ENCODE data around the gene HSPA12A.

HSPA12A gene, protein sequence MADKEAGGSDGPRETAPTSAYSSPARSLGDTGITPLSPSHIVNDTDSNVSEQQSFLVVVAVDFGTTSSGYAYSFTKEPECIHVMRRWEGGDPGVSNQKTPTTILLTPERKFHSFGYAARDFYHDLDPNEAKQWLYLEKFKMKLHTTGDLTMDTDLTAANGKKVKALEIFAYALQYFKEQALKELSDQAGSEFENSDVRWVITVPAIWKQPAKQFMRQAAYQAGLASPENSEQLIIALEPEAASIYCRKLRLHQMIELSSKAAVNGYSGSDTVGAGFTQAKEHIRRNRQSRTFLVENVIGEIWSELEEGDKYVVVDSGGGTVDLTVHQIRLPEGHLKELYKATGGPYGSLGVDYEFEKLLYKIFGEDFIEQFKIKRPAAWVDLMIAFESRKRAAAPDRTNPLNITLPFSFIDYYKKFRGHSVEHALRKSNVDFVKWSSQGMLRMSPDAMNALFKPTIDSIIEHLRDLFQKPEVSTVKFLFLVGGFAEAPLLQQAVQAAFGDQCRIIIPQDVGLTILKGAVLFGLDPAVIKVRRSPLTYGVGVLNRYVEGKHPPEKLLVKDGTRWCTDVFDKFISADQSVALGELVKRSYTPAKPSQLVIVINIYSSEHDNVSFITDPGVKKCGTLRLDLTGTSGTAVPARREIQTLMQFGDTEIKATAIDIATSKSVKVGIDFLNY

DNA sequence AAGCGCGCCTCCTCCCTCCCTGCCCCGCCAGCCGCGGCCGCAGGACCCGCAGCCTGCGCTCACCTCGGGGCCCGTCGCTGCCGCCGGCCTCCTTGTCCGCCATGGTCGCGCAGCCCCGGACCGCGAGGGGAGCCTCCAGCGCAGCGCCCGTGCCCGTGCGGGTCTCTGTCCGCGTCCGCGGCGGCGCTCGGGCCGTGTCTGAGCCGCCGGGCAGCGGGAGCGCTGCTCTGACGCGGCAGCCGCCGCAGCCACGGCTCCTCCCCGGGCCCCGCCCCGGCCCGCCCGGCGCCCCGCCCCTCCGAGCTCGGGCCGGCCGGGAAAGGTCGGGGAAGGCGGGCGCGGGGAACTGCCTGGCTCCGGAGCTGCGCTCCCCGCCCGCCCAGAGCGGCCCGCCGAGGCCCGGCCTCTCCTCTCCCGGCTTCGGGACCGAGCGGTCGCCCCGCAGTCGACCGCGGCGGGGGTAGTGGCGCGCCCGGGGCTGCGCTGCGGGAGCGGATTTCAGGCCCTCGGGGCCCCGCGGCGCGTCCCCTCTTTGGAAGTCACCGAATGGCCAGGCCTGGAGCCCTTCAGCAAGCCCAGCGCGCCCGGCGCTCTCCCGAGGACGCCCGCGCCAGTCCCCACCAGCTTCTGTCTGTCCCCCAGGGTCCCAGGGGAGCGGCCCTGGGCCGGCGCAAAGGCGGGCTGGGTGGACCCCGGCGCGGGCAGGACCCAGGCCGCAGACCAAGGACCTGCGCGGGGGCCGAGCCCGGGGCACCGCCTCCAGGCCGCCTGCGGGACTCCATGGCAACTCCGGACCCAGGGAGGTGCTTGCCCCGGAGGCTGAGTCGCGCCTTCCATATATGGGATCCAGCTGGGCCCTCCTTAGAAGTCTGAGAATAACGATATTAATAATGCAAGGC is at the start of gene HSPA12A:
Gene HSPA12A, minus strand, starts transcription at position 200 of the 899 bp plus-strand sequence. Its CDS starts 97 bp downstream, at position 103.
- DNase-seq (ENCODE audit: low read depth in 2 of 2, low spot score in 1 of 2): no peak

DNA sequence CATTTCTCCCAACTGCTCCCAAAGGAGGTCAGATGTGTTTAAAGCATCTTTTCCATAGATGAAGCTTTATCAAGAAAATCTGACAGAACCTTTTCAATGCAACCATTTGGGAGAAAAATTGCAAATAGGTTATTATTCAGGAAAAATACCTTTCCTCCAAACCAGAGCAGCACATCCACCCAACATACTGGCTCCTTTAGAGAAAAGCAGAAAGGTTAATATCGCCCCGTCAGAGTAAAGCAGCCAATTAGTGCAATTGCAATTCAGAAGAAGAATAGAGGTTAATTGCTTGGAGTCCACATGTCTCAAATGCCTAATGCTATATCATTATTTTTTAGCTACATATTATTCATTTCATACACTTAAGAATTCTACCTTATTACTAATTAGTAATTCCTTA is 48.9 kb upstream of the HSPA12A start:
- DNase-seq (ENCODE audit: low read depth in 2 of 2, low spot score in 1 of 2): no peak

DNA sequence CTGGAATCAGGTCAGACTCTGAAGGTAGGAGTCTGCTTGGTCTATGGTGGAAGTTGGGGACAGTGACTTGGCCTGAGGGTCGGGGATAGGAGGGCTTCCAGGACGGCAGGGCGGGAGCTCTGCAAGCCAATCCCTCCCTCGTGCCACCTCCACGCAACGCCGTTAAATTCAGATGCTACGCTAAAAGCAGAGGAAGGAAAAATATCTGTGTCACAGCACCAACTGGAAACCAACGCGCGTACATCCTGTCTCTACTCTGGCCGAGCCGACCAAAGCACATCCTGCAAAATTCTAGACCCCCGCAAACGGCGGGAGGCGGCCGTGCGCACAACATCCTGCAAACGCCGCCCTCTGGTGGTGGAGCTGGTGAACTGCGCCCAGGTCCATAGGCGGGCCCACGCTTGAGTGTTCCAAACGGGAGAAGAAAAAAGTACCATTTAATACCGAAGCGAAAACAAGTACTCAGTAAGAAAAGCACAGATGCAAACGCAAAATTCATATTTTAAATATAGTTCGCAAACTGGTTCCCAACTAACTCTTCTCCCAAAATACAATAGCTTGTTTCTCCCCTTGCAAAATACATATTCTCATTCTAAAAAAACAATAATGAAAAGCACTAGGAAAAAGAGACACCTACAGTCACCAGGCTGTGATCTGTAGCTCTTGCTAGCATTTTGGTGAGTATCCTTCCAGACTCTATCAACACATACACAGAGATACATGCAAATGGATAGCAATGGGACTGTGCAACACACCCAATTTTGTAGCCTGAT is 45.7 kb upstream of the HSPA12A start:
- DNase-seq (ENCODE audit: low read depth in 2 of 2, low spot score in 1 of 2): peak; percentile 50 to 55

DNA sequence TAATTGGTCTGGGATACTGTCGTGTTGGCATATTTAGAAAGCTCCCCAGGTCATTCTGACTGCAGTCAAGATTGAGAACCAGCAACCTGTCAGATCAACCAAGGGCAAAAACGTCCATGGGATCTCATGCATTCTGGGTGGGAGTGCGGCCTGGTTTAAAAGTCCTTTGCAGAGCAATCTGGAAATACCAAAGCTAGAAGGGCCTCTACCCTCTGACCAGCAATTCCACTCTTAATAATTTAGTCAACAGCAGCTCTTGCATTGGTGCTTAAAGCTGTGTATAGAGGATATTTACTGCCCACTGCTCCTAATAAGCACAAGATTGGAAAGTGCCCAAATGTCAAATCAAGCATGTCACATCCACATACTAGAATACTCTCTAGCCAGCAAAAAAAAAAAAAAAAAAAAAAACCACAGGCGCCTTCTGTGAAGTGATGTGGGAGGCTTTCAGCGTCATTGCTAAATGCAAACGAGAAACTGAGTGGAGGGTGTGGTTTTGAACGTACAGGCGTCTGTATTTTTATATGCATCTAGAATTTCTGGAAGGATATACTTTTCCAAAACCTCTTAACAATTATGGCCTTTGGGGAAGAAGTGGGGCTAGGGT is 44.8 kb upstream of the HSPA12A start:
- DNase-seq (ENCODE audit: low read depth in 2 of 2, low spot score in 1 of 2): no peak

DNA sequence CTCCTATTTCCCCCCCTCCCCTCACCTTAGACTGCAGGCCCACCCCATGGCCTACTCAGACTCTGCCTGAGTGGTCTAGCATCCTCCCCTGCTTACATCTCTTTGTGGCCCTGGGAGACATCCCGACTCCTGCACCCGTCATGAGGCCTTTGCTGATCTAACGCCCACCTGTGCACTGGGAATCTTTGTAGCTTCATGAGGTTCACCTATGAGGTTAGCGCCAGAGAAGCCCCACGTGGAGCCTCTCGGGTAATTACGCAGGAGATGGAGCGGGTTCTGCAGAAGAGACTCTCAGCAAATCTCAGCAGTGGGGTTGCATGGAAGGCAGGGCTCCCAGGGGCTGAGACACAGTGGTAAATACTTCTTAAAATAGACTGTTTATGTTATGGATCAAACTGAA is 43.5 kb upstream of the HSPA12A start:
- DNase-seq (ENCODE audit: low read depth in 2 of 2, low spot score in 1 of 2): no peak

DNA sequence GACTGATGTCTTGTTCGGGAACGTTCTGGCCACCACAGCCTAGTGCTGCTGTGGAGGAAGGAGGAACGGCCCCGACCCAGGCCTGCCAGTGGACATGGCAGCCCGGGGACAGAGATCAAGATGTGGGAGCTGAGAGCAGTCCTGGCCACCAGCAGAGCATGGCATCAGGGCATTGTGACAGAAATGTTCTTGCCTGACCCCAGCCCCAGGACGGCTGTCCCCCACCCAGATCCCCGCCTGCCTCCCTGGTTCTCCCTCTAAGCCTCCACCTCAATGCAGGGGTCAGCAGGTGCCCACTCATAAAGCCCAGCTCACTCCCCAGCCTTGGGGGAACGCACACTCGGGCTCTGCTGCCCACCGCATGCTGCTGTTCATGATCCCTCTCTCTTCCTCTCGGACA is 42.9 kb upstream of the HSPA12A start:
- DNase-seq (ENCODE audit: low read depth in 2 of 2, low spot score in 1 of 2): no peak

DNA sequence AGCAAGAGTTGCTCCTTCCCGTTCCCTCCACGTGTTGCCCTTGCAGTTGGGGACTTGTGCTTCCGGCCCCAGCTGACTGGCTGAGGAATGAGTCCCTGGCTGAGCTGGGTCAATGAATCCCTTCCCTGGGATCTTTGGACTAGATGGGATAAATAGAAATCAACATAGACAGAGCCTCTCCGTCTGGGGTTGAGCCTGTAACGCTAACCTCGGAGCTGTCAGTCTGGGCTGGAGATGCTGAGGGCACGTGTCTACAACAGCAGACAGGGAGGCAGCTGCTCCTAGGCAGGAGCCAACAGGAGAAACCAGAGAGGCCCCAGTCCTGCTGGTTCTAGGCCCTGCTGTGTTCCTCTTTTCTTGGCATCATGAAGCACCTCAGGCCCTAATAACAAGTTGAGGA is 42.3 kb upstream of the HSPA12A start:
- DNase-seq (ENCODE audit: low read depth in 2 of 2, low spot score in 1 of 2): no peak

DNA sequence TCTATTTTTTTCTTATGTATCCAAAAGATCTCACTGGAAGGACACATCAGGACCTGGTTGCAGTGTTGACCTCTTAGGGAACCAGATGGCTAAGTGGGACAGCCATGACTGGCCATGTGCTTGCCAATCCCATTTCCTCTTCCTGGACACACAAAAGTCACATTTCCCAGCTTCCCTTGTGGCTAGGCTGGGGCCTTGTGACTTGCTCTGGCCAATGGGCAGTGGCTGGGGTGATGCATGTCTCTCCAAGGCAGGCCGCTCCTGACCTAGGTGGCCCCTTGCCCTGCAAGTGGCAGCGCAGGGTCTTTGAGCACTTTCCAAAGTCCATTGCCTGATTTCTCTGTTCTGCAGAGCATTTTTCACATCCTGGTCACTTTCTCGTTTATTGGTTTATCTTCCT is 41.7 kb upstream of the HSPA12A start:
- DNase-seq (ENCODE audit: low read depth in 2 of 2, low spot score in 1 of 2): no peak

DNA sequence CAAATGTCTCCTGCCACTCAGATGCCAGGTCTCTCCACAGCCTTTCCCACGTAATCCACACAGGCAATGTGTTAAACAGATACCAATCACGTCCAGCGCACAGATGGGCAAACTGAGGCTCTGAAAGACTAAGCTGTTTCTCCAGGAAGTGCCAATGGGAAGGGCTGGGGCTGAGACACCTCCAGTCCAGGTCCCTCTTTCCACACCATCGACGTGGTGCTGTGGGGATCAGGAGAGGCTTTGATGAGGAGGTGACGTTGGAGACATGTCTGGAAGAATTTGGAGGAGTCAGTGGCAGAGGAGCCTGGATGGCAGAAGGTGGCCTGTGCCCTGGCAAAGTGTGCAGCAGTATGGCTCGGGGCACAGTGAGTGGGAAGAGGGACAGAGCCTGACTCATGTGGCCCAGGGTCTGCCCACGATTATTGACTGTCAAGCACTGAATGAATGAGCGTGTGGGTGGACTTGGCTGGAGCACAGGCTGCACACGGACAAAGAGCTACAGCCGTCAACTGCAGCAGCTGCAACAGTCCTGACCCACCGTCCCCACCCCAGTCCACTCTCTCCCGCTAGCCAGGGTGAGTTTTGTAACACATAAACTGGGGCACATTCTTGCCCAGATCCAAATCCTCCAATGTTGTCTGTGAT is 40.8 kb upstream of the HSPA12A start:
- no peak for DNase-seq (ENCODE audit: low read depth in 2 of 2, low spot score in 1 of 2)

DNA sequence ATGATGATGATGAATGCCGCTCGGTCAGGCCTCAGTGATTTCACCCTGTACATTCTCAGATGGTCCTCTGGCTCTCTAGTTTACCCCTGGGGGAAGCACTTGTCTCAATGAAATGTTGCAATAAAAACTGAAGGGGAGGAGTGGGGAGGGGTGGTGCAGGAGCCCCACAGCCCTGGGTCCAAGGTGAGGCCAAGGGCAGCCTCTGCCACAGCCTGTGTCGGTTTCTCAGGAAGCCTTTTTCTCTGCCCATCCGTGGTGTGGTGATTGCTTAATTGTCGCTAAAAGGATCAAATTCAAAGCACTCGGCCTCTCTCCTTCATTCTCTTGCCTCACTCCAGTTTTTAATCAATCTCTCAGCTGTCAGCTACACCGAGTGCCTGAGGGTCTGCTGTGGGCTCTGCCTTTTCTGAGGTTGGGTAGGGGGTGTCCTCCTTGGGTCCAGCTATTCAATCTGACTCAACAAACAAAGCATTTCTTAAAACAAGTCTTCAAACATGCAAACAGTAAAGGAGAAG is 39.1 kb upstream of the HSPA12A start:
- no peak for DNase-seq (ENCODE audit: low read depth in 2 of 2, low spot score in 1 of 2)

DNA sequence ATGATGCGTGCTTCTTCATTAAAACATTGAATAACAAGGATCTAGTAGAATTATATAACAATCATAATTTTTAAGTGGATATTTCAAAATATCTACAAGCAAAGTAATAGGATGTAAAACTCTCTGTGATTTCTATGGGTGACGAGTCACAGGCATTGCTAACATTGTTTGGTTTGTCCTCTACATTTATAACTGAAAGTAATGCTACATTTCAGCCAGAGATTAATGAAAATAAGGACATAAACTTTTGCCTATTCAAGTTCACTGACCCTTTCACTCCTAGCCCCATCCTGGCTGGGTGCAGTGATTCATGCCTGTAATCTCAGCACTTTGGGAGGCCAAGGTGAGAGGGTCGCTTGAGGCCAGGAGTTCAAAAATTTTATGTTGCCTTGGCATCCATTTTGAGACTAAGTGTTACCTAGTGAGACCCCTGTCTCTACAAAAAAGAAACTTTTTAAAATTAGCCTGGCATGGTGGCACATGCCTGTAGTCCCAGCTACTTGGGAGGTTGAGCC is 38.4 kb upstream of the HSPA12A start:
- no peak for DNase-seq (ENCODE audit: low read depth in 2 of 2, low spot score in 1 of 2)

DNA sequence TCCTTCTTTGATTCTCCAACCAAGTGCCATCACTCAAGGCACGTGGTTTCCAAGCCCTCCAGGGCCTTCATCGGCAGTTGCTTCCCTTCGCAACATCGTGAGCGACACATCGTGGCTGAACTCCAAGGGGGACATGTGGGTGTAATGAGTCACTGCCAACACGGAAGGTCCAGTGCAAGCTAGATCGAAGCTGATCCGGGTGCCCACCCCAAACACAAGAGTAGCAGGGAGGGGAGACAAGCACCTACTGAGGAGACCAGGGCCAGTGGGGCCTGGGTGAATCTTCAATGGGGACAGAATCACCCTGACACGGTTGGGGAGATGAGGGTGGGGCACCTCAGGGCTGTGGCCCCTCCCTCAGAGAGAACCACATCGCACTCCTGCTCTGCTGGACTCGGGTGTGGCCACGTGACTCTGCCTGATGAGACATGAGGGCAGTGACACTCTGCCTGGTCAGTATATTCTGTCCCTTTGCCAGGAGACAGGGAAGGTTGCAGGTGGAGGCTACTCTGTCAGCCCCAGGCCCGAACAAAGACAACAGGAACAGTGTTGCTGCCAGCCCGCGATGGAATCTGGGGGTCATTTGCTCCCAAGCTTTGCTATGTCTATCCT is 36.8 kb upstream of the HSPA12A start:
- no peak for DNase-seq (ENCODE audit: low read depth in 2 of 2, low spot score in 1 of 2)

DNA sequence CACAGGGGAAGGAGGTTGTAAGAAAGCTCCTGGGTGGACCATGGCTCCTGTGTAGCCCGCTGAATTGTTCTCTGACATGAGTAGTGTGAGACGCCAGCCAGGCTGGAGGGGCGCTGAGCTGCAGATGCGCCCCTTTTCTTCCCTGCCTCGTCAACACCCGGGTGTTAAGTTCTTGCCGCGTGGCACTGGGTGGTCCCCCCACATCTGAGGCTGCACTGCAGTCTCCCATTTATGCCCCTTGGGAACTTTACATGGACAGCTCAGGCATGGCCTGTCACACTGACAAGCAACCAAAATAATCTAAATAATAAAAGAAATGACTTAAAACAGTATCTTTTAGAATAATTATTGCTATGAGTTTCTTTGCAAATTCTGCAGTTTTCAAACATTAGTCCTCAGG is 34.6 kb upstream of the HSPA12A start:
- no peak for DNase-seq (ENCODE audit: low read depth in 2 of 2, low spot score in 1 of 2)

DNA sequence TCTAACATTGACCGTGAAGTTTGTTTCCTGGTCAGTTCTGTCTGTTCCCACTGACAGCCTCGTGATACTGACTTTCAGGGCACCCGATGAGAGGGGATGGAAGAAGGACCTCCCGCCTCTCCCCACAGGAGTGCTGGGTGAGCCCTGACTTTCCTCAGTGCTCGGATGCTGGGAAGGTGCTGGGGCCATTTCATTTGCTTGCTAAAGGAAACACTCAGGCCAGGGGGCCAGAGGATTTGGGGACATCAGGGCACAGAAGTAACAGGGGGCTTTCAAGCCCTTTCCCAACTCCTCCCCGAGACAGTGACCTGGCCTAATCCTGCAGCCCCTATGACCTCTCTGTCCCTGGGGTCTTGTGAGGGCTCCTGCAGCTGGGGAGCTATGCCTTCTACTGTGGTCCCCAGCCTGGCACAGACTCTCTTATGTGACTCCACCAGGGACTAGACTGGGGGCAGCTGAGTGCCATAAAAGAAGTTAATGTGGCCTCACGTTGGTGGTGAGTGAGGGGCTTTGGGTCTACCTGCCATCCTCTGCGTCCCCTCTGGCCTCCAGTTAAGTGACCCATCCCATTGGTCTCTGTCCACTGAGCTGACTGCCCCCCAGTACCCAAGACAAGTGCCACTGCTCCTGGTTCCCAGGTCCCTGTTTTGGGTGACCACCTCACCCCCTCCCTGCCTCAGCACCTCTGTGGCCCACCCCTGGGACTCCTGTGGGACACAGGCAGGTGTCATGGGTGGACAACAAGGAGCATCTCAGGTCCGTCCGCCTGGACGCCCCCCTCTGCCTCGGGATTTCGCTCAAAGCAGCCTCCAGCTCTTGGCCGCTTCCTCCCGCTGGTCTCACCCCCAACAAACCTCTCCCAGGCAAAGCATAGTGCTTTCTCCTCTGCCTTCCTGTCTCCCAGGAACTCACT is 33.4 kb upstream of the HSPA12A start:
- DNase-seq (ENCODE audit: low read depth in 2 of 2, low spot score in 1 of 2): no peak

DNA sequence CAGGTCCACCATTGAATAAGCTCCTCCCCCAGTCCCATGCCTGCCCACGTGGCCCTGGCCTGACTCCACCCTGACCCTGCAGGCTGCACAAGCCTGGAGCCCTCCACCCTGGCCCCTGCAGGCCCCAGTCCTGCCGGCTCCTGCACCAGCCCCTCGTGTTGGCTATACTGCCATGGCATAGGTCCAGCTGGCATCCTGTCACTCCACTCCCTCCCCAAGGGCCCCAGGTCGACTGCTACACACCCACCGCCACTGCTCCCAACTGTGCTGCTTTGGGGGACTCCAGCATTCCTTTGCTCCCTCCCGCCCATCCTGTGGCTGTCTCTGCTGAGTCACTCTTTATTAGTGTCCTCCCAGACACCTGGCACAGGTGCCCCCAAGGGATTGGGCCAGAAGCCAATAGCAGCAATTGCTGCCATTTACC is 32.4 kb upstream of the HSPA12A start:
- DNase-seq (ENCODE audit: low read depth in 2 of 2, low spot score in 1 of 2): no peak

DNA sequence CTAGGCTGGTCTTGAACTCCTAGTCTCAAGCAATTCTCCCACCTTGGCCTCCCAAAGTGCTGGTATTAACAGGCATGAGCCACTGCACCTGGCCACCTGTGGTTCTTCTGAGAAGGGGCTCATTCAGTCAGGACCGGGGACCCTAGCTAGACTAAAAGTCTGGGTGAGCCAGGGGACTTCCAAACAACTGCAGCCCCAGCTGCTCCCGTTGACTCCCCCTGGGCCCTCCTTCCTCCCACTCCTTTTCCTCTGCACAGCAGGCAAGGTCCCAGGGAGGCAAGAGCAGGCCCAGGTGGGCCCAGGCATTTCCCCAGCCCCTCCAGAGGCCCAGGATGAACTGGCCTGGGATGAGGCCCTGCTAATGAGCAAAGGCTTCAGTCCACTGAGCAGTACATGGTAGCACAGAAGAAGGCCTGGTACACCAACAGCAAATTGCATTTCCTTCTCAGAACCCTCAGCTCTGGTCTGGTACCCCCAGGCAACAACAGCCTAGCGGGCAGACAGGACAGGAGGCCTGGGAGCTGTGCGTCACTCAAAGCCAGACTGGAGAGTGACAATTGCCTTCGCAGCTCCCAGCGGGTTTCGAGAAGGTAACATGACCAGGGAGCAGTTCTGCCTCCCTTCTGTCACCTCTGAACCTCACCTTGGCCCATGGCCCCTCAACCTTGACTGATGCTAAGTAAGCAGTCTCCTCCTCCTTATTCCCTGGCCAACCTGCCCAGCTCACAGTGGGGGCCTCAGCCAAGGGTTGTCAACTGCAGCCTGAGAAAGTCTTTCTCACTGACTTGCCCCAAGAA is 30.7 kb upstream of the HSPA12A start:
- no peak for DNase-seq (ENCODE audit: low read depth in 2 of 2, low spot score in 1 of 2)

DNA sequence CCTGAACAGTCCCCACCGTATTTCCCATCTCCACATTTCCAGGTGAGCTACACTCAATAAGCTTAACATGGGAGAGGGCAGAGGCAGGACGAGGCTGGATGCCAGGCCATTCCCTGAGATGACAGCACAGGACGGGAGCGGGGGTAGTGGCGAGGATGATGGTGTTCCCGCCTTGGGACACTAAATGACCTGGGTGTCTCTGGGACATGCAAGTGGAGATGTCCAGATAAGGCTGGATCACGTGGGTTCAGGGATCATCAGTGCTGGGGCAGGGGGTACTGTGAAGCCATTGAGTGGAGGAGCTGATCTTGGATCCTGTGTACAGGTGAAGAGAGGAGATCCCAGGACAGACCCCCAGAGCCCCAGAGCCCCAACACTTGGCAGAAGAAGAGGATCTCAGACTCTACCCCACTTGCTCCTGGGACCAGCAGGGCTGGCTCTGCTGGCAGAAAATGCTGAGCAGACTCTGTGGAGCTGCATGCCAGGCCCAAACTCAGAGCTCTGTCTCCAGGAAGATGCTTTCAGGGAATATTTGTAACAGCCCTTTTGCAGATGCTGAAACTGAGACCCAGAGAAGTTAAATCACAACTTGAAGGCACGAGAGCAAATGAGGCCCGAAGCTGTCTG is 29.7 kb upstream of the HSPA12A start:
- no peak for DNase-seq (ENCODE audit: low read depth in 2 of 2, low spot score in 1 of 2)
